Measurements from ENCODE around the gene LMO7. TPM values are rescaled to one million over a fixed set of nuclear protein-coding genes. Genes with fewer than 3 reads are reported as not detected.

LMO7 gene
- total and polyA plus RNA-seq, 2 of the 8 experiments (the other 6 are each of a cell fraction or from before 2014, with no cell fraction given) = 8.1 to 28.3 TPM

DNA sequence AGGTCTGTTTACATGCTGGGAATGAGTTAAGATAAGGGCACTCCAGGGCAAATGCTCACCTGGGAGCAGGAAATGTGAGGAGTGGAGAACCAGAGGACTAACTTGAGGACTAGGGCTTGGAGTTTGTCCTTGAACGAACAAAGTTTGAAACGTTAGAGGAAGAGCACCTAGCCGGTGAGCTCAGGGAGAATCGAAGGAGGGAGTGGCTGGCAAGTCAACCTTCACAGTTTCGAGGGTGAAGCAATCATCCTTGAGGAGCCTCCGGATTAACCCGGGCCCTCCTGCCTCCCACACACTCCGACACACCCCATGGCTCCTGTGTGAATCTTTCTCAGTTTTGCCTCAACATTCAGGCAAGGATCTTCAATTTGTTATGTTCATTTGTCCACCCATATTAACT lies 58.6 kb downstream of the LMO7 start (continued):
- TF ChIP-seq TAF1 (IDR thresholded peaks at IDR 0.05; ENCODE audit: low read depth, low read length) (no peak), SIRT6 (IDR thresholded peaks at IDR 0.05; ENCODE audit: low read length) (no peak)
